Fibroblast of the aortic adventitia (primary cell): ENCODE results near the gene RASSF3. TPM values are rescaled to one million over a fixed set of nuclear protein-coding genes. Genes with fewer than 3 reads are reported as not detected.

ENCODE experiments used
- DNase-seq: peaks from one replicate; pipeline ENCODE4 v3.0.0-alpha.2; 2010; ENCODE audit warnings: low read depth
- H3K4me3 ChIP-seq: 2 replicates; pipeline ENCODE4 v1.5.1; 2011; ENCODE audit warnings: low read depth, mild to moderate bottlenecking, control low read depth, low read length, moderate library complexity
- CTCF ChIP-seq: IDR thresholded peaks from 2 replicates; pipeline ENCODE4 v1.5.1; 2011; ENCODE audit warnings: mild to moderate bottlenecking, low read length, control low read depth, inconsistent platforms; ENCODE audit not compliant: insufficient read depth
- total RNA-seq: library from RNA; depleted of rRNA; stranded (reverse); fragments of >200 nt; gene quantifications from 2 replicates; pipeline ENCODE4 v1.2.3, GENCODE V29; 2012; ENCODE audit warnings: low replicate concordance

RASSF3 gene
- total RNA-seq, 1 donor = 13.6 TPM

- no peak for TF ChIP-seq CTCF
Observed at GRCh38 chr12:64595863-64596793, 14.2 kb upstream of the RASSF3 start.

GRCh38 chr12:64598831-64599230, 11.5 kb upstream of the RASSF3 start:
- DNase-seq = no peak
- no peak for TF ChIP-seq CTCF
- no peak overlapping the region for H3K4me3 ChIP-seq

More at GRCh38 chr12:64595863-64596793, 14.2 kb upstream of the RASSF3 start:
- DNase-seq = no peak
- H3K4me3 ChIP-seq = no peak overlapping the region

- TF ChIP-seq CTCF = no peak
- H3K4me3 ChIP-seq = no peak overlapping the region
- DNase-seq = no peak
Observed at GRCh38 chr12:64600164-64600561, 10.1 kb upstream of the RASSF3 start.

- no peak for TF ChIP-seq CTCF
- no peak overlapping the region for H3K4me3 ChIP-seq
- no peak for DNase-seq
Observed at GRCh38 chr12:64603183-64603841, 7.0 kb upstream of the RASSF3 start.

GRCh38 chr12:64608901-64609535, 1.3 kb upstream of the RASSF3 start:
- DNase-seq = peak; percentile 36
- H3K4me3 ChIP-seq = peak overlapping the region; percentile 84
- TF ChIP-seq CTCF = no peak

GRCh38 chr12:64609536-64610078, 688 bp upstream of the RASSF3 start:
- H3K4me3 ChIP-seq = peak overlapping the region; percentile 84
- DNase-seq = peak; percentile 27
- no peak for TF ChIP-seq CTCF
